Activated naive CD8-positive, alpha-beta T cell treated with anti-CD3 and anti-CD28 coated beads, Interleukin-2, amount 50 U/mL, for 16 hours (primary cell): ENCODE results near the gene PIWIL4.
"Not testable (repeated sequence)": the region's sequence is repeated elsewhere in the genome, so short reads cannot be mapped to it uniquely, and the experiment has no call there.

Experiments
- DNase-seq: peaks from one replicate; pipeline ENCODE4 v3.0.0-alpha.2; 2020; ENCODE audit warnings: low read depth, low spot score

PIWIL4 gene

GRCh38 chr11:94636388-94636949, 69.3 kb downstream of the PIWIL4 start:
- DNase-seq, result no peak

GRCh38 chr11:94638301-94638901, 71.2 kb downstream of the PIWIL4 start:
- no peak for DNase-seq

GRCh38 chr11:94638902-94639373, 71.8 kb downstream of the PIWIL4 start:
- DNase-seq, result no peak

DNA sequence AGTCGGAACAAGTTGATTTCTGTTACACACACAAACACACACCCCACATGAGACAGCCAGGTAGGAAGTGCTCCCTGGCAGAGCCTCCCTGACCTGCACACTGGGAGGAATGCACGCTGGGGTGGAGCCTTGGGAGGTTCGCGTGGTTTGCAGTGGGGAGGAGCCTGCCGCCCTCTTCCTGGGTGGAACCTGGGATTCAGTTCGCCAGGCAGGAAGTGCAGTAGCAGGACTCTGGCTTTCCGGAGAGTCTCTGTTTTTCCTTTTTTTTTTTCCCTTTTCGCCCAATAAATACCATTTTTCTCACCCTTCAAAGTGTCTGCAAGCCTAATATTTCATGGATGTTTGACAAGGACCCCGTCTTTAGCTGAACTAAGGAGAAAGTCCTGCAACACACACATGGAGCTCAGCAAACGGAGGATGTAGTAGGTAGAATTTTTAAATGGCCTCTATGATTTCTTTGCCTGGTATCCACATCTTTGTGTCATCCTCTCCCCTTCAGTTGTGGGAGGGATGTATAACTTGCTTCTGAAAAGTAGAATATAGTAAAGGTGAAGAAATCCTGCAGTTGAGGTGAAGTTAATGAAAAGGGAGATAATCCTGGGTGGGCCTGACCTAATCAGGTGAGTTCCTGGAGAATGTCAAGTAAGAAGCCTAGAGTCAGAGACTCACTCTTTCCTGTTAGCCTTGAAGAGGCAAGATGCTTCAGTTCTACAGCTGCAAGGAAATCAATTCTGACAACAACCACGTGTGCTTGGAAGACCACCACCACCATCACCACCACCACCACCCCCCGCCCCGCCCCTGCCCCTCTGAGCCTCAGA, 72.9 kb downstream of the PIWIL4 start:
- DNase-seq, result no peak

GRCh38 chr11:94641167-94641761, 74.1 kb downstream of the PIWIL4 start:
- DNase-seq, result no peak

DNA sequence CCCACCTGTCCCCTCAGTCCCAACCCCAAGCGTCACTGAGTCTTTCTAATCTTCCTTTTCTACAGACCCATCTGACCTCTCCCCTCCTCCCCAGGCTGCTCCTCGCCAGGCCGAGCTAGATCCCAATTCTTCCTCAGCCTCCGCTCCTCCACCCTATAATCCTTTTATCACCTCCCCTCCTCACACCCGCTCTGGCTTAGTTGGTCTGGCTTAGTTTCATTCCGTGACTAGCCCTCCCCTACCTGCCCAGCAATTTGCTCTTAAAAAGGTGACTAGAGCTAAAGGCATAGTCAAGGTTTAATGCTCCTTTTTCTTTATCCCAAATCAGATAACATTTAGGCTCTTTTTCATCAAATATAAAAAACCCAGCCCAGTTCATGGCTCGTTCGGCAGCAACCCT, 76.0 kb downstream of the PIWIL4 start:
- not testable (repeated sequence) for DNase-seq

DNA sequence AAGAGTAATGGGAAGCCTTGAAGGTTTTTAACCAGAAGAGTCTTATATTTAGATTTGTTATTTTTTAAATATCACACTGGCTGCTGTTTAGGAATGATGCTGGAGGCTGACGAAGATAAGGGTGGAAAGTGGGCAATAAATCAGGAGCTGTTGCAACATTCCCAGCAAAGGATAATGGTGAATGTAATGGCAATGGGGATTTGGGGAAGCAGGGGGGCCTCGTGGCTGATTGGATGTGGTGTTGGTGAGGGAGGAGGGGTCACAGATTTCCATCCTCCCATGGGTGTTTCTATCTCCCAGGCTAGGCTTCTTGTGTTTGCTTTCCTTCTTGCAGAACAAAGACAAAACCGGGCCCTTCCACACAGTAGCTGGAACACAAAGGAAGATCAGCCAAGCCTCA, 80.8 kb downstream of the PIWIL4 start:
- no peak for DNase-seq

DNA sequence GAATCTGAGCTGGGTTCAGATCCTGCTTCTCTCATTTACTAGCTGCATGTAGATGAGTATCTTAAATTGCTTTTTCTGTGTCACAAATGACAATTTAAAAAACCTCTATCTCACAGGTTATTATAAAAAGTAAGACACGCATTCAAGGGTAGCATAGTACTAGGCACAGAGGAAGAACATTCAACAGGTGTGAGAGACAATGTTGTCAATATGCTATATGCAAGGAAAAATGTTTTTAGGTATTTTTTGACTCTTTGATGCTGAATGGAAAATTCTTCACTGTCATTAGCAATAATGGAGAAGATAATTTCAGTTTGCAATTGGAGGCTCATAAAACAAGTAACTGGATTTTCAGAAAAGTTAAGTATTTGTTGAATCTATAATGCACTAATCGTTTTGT, 81.6 kb downstream of the PIWIL4 start:
- no peak for DNase-seq

DNA sequence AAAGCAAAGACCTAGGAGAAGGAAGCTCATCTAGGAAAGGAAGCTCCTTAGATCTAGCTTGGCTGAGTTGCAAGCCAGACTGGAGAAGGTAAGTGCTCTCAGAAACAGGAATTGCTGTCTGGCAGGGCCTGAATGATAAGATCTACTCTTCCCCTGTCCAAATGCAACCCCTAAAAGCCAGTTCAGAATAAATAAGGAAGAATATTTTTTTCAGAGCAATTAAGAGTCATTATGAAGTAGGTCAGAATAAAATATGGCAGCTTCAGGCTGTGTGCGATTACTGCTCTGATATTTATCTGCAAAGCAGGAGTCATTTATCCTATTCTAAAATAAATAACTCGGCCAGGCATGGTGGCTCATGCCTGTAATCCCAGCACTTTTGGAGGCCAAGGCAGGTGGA, 82.1 kb downstream of the PIWIL4 start:
- no peak for DNase-seq

- no peak for DNase-seq
Measured at GRCh38 chr11:94649964-94650623, 82.9 kb downstream of the PIWIL4 start.

DNA sequence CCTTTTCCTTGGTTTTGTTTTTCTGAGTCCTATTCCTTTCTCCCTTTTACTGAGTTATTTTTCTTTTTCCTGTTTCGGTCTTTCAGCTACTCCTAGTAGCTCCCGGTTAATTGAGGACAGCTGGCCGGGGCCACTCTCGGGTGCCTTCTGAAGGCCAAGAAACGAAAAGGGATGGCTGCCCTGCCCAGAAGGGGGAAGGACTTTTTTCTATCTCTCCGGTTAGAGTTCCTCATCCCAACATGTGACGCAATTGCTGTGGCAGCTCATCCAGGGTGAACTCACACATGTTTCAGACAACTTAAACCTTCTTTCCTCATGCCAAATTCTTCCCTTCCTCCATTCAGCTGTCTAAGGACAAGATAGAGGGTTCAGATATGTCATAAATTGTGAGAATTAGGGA, 83.6 kb downstream of the PIWIL4 start:
- no peak for DNase-seq

GRCh38 chr11:94652735-94653284, 85.6 kb downstream of the PIWIL4 start:
- no peak for DNase-seq

GRCh38 chr11:94653561-94653960, 86.4 kb downstream of the PIWIL4 start:
- DNase-seq, result no peak

GRCh38 chr11:94654201-94654600, 87.0 kb downstream of the PIWIL4 start:
- no peak for DNase-seq

GRCh38 chr11:94655291-94655690, 88.1 kb downstream of the PIWIL4 start:
- DNase-seq, result no peak

DNA sequence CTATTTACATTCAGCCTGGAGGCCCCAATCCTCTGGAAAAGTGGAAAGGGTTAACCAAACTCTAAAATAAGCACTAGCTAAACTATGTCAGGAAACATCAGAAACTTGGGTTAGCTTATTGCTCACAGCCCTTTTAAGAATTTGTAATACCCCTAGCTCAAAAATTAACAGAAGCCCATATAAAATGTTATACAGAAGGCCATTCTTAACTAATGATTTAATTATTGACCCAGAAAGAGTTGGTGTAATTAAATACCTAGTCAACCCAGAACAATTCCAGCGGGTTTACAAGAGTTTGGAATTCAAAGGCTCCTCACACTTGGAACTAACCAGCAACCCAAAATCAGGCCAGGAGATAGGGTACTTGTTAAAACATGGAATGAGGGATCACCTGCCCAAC, 88.8 kb downstream of the PIWIL4 start:
- DNase-seq, result no peak

GRCh38 chr11:94656968-94657367, 89.8 kb downstream of the PIWIL4 start:
- DNase-seq, result no peak

DNA sequence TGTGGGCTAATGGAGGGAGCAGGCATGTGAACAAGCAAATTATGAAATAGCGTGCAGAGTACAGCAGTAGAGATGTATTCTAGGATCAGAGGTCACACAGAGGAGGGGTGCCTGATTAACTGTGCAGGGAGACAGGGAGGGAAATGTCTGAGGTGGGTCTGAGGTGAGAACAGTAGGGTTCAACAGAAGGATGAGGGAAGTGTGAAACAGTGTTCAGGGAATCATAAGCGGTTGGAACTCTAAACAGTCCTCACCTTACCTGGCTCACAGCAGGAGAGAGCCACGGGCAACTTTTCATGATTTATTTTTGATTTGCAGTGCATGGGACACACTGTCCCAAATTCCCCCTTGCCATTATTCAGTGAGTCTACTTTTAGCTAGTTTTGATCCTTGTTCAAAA, 90.5 kb downstream of the PIWIL4 start:
- no peak for DNase-seq

DNA sequence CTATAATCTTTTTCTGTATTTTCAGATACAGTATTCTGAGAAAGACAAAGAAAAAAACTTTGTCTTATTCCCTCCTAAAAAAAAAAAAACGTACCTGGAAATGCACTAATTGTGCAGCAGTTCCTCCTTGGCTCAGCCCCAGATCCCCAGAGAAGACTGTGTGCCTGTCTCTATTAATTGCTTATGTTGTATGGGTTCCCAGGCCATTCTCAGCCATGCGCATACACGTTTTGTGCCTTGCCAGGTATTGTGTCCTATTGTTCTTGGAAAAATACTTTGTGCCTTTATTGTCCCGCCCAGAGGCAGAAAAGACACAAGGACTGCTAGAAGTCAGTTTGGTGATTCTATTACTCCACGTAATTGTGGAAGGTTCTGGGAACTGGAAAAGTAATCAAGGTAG, 91.2 kb downstream of the PIWIL4 start:
- no peak for DNase-seq

DNA sequence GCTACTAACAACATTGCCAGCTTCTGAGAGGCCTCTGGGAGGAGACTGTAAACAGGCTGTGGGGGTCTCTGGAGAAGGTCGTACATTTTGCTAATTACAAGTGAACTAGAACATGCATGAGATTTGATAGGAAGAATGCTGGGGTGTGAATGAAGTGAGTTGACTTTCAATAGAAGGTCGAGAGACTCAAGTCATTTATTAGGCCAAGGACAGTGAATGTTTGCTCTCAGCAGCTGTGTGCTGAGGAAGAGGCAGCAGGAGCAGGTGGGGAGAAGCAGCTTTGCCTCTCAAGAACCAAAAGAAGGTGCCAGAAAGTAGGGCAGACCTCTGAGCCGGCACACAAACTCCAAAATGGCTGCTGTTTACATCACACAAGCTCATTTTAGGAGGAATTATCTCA, 91.7 kb downstream of the PIWIL4 start:
- DNase-seq, result no peak

- DNase-seq, result no peak
Measured at GRCh38 chr11:94661444-94661843, 94.3 kb downstream of the PIWIL4 start.
